ENCODE measurements around the gene SGK2.
A peak's percentile ranks its signal among the peaks of the same experiment; 100 is the strongest.

Gene SGK2
- 0 to 2.1 (median 0.50) reads per million in 9 experiments for total RNA-seq

DNA sequence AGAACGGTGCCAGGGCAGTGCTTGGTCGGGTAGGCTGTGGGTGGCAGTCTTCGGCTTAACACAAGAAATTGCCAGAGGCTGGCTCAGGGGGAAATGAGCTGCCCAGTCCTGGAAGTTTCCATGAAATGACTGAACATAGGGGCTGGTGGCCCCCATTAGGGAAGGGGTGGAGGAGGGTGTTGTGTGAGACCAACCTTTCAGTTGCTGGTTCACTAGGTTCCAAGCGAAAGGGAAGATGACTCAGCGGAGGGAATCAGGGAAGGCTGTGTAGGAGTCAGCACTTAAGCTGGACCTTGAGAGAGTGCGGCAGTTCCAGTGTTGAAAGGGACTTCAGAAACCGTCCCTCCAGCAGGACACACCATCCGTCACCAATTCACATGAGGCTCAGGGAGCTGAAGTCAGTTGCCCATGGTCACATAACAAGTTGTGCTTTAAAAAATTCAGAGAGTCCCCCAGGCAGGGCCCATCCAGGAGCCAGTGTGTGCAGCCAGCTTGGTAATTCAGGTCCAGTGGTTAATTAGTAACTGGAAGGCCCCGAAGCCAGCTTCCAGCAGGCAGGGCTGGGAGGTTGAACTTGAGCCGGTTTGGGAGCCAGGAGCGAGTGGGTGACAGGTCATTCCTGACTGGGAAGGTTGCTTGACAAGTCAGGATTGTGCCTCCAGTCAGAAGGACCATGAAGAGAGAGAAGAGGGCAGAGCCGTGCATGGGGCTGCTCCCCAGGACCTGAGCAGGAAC lies at the start of gene SGK2:
TSS of gene SGK2 (plus strand) at position 616 of the 735 bp plus-strand sequence. CDS start 7,469 bp downstream, outside the sequence.
- no peak for DNase-seq
- no peaks in the 10 kb centered on the region for H3K36me3 Mint-ChIP-seq (ENCODE audit: insufficient read depth)
- H3K9me3 Mint-ChIP-seq: no peaks in the 10 kb centered on the region
- peaks cover 0 to 6% of the 10 kb centered on the region in 2 donors for H3K27me3 Mint-ChIP-seq
- ATAC-seq (replicated peaks): no peak
- no peaks in the 10 kb centered on the region for H3K4me1 Mint-ChIP-seq (ENCODE audit: low read depth in 2 of 2)
- peak within 1 kb of the TSS in 1 of 2 donors; percentile 19 for H3K27ac Mint-ChIP-seq
- H3K4me3 Mint-ChIP-seq: no peak within 1 kb of the TSS

DNA sequence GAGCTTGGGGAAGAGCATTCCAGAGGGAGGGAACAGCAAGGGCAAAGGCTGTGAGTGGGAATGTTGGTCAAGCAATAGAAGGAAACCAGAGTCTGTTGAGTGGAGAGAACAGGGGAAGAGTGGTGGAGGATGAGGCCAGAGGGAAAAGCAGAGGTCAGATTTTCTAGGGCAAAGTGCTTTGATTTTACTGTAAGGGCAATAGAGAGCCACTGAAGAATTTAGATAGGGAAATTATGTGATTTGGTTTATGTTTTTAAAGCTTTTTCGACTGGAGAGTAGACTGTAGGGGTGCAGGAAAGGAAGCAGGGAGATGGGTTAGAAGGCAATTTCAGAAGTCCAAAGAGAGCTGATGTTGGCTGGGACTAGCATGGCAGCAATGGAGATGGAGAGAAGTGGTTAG lies 46.9 kb upstream of the SGK2 start:
- Mint-ChIP-seq H3K27me3 (peaks cover 18 to 23% of the 10 kb centered on the region in 2 donors), H3K4me1 (ENCODE audit: low read depth in 2 of 2) (peaks cover 3 to 16% of the 10 kb centered on the region in 2 donors), H3K4me3 (no peak overlapping the region), H3K36me3 (ENCODE audit: insufficient read depth) (peaks cover 8% of the 10 kb centered on the region), H3K27ac (no peak overlapping the region), H3K9me3 (no peaks in the 10 kb centered on the region)
- DNase-seq (no peak), ATAC-seq (replicated peaks) (no peak)

- H3K9me3 Mint-ChIP-seq: no peaks in the 10 kb centered on the region
- peak overlapping the region in 1 of 2 donors; percentile 90 for H3K27ac Mint-ChIP-seq
- peaks cover 8% of the 10 kb centered on the region for H3K36me3 Mint-ChIP-seq (ENCODE audit: insufficient read depth)
- H3K27me3 Mint-ChIP-seq: peaks cover 12 to 13% of the 10 kb centered on the region in 2 donors
- H3K4me1 Mint-ChIP-seq (ENCODE audit: low read depth in 2 of 2): peaks cover 3 to 16% of the 10 kb centered on the region in 2 donors
- ATAC-seq (replicated peaks) (no peak), DNase-seq (no peak)
- peak overlapping the region; percentile 88 to 98 for H3K4me3 Mint-ChIP-seq
Observed at GRCh38 chr20:43513372-43513930, 45.4 kb upstream of the SGK2 start.

GRCh38 chr20:43513931-43514647 lies 44.7 kb upstream of the SGK2 start:
- peaks cover 3 to 16% of the 10 kb centered on the region in 2 donors for H3K4me1 Mint-ChIP-seq (ENCODE audit: low read depth in 2 of 2)
- ATAC-seq (replicated peaks): peak; percentile 88

GRCh38 chr20:43514648-43514999 lies 44.2 kb upstream of the SGK2 start:
- Mint-ChIP-seq H3K4me1 (ENCODE audit: low read depth in 2 of 2) (peaks cover 3 to 16% of the 10 kb centered on the region in 2 donors), H3K4me3 (peak overlapping the region; percentile 88 to 98), H3K36me3 (ENCODE audit: insufficient read depth) (peaks cover 8% of the 10 kb centered on the region), H3K27ac (peak overlapping the region; percentile 87 to 90), H3K27me3 (peaks cover under 1% of the 10 kb centered on the region in 2 donors), H3K9me3 (no peaks in the 10 kb centered on the region)
- DNase-seq: no peak
- peak; percentile 26 for ATAC-seq (replicated peaks)

More at GRCh38 chr20:43513931-43514647, 44.7 kb upstream of the SGK2 start:
- peak overlapping the region; percentile 87 to 90 for H3K27ac Mint-ChIP-seq
- peaks cover 8% of the 10 kb centered on the region for H3K36me3 Mint-ChIP-seq (ENCODE audit: insufficient read depth)
- H3K4me3 Mint-ChIP-seq: peak overlapping the region; percentile 88 to 98
- peak; percentile 89 to 92 (median 89) for DNase-seq
- H3K9me3 Mint-ChIP-seq: no peaks in the 10 kb centered on the region
- peaks cover 6% of the 10 kb centered on the region in 2 donors for H3K27me3 Mint-ChIP-seq

GRCh38 chr20:43515628-43516027 lies 43.2 kb upstream of the SGK2 start:
- ATAC-seq (replicated peaks): no peak

DNA sequence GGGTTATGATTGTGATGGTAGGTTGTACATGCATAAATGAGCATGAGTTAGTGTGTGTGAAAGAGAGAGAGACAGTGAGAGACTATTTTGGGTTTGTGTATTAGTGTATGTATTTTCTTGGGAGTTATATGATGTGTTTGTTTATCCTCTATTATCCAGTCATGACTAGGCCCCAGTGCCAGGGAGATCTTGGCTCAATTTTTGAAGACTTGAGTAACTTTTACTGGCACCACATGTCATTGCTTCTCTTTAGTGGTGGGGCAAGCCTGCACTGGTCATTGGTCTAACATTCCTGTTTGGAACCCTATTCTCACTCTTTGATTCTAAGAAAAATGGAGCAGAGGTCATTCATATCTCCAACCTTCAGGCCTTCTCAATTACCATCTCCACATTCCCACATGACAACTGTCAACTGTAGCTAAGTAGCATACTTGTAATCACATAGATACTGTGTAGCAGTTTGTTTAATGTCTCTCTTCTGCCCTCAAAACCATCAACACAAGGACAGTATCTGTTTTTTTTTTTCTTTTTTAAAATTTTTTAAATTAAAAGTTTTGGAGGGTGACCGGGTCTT lies 42.5 kb upstream of the SGK2 start:
- H3K27ac Mint-ChIP-seq: no peak overlapping the region
- no peaks in the 10 kb centered on the region for H3K9me3 Mint-ChIP-seq
- ATAC-seq (replicated peaks) (no peak), DNase-seq (no peak)
- peaks cover 5% of the 10 kb centered on the region for H3K36me3 Mint-ChIP-seq (ENCODE audit: insufficient read depth)
- no peak overlapping the region for H3K4me3 Mint-ChIP-seq
- H3K27me3 Mint-ChIP-seq: no peaks in the 10 kb centered on the region
- peaks cover 3 to 16% of the 10 kb centered on the region in 2 donors for H3K4me1 Mint-ChIP-seq (ENCODE audit: low read depth in 2 of 2)

More at GRCh38 chr20:43515628-43516027, 43.2 kb upstream of the SGK2 start:
- Mint-ChIP-seq H3K9me3 (no peaks in the 10 kb centered on the region), H3K27me3 (no peaks in the 10 kb centered on the region), H3K4me1 (ENCODE audit: low read depth in 2 of 2) (peaks cover 3 to 16% of the 10 kb centered on the region in 2 donors), H3K27ac (no peak overlapping the region), H3K36me3 (ENCODE audit: insufficient read depth) (peaks cover 8% of the 10 kb centered on the region), H3K4me3 (peak overlapping the region in 1 of 2 donors; percentile 88)
- no peak for DNase-seq

DNA sequence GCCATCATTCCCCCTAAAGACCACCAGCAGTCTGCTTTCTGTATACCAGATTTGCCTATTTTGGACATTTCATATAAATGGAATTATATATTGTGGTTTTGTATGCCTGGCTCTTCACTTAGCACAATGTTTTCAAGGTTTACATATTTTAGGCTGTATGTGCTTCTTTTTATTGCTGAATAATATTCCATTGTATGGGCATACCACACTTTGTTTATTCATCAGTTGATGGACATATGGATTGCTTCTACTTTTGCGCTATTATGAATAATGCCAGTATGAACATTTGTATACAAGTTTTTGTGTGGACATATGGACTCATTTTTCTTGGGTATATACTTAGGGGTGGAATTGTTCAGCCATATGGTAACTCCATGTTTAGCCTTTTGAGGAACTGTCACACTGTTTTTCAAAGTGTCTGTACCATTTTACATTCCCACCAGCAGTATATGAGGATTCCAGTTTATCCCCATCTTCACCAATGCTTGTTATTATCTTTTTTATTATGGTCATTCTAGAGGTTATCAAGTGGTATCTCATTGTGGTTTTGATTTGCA lies 38.7 kb upstream of the SGK2 start:
- H3K27me3 Mint-ChIP-seq: no peaks in the 10 kb centered on the region
- H3K4me1 Mint-ChIP-seq (ENCODE audit: low read depth in 2 of 2): peaks cover 0 to 7% of the 10 kb centered on the region in 2 donors
- DNase-seq: no peak
- no peaks in the 10 kb centered on the region for H3K9me3 Mint-ChIP-seq
- H3K4me3 Mint-ChIP-seq: no peak overlapping the region
- ATAC-seq (replicated peaks): no peak
- no peaks in the 10 kb centered on the region for H3K36me3 Mint-ChIP-seq (ENCODE audit: insufficient read depth)
- H3K27ac Mint-ChIP-seq: no peak overlapping the region

DNA sequence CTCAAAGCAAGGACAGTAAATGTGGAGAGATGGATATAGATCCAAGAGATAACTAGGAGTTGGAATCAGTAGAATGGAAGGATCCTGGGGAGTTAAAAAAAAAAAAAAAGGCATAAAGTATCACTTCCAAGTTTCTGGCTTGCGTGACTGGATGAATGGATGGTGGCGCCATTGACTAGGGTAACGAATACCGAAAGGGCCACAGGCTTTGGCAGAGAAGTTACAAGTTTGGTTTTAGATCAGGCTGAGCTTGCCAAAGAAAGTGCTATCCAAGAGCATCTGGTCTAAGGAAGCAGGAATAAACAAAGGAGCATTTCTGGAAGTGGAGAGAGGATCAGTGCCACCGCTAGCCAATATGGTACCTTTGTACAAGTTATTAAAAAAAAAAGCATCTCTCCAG lies 33.8 kb upstream of the SGK2 start:
- ATAC-seq (replicated peaks) (no peak), DNase-seq (no peak)
- peak overlapping the region in 1 of 2 donors; percentile 6 for H3K27ac Mint-ChIP-seq
- H3K27me3 Mint-ChIP-seq: no peaks in the 10 kb centered on the region
- no peaks in the 10 kb centered on the region for H3K4me1 Mint-ChIP-seq (ENCODE audit: low read depth in 2 of 2)
- H3K9me3 Mint-ChIP-seq: no peaks in the 10 kb centered on the region
- H3K4me3 Mint-ChIP-seq: no peak overlapping the region
- H3K36me3 Mint-ChIP-seq (ENCODE audit: insufficient read depth): no peaks in the 10 kb centered on the region

DNA sequence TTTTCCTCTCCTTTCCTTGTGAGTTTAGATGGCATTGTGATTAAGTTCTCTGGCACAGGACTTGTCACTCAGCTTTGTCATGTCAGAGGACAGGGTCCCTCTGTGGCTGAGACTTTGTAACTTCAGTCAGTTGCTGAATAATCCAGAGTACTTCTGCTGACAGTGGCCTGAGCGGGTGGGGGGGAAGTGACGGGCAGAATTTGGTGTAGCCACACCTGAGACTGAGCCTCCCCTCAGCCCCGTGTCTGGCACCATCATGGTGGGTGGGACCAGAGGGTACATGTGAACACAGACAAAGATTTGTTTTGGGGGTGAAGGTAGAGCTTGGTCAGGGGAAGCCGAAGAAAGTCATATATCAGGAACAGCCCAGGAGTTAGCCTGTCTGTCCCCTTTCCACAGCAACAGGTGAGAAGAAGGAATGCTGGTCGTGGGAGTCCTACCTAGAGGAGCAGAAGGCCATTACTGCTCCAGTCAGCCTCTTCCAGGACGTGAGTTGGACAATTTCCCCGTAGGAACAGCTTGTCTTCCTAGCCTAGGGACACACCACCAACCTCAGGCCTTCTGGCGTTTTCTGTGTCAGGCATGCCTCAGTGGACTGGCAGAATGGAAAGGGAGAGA lies 30.5 kb upstream of the SGK2 start:
- ATAC-seq (replicated peaks): no peak
- no peaks in the 10 kb centered on the region for H3K9me3 Mint-ChIP-seq
- DNase-seq: no peak
- no peaks in the 10 kb centered on the region for H3K27me3 Mint-ChIP-seq
- no peak overlapping the region for H3K27ac Mint-ChIP-seq
- no peaks in the 10 kb centered on the region for H3K36me3 Mint-ChIP-seq (ENCODE audit: insufficient read depth)
- no peaks in the 10 kb centered on the region for H3K4me1 Mint-ChIP-seq (ENCODE audit: low read depth in 2 of 2)
- no peak overlapping the region for H3K4me3 Mint-ChIP-seq

DNA sequence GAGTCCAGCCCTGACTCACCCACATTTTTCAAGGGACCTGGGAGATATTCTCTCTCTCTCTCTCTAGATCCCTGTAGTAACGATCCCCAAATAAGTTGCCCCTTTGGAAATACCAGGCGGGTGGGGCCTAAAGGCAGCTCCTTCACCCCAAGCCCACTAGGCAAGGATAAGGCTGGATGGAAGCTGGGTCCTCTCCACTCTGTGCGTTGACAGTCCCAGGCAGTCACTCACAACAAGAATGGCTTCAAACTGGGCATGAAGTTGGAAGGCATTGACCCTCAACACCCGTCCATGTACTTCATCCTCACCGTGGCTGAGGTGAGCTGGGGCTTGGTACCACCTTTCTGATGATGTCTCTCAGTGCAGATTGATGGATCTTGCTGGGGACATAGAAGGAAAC lies 29.8 kb upstream of the SGK2 start:
- Mint-ChIP-seq H3K9me3 (no peaks in the 10 kb centered on the region), H3K27me3 (no peaks in the 10 kb centered on the region), H3K36me3 (ENCODE audit: insufficient read depth) (no peaks in the 10 kb centered on the region), H3K4me3 (no peak overlapping the region), H3K27ac (no peak overlapping the region), H3K4me1 (ENCODE audit: low read depth in 2 of 2) (no peaks in the 10 kb centered on the region)
- DNase-seq (no peak), ATAC-seq (replicated peaks) (no peak)

- no peak for DNase-seq
- ATAC-seq (replicated peaks): no peak
- Mint-ChIP-seq H3K4me1 (ENCODE audit: low read depth in 2 of 2) (no peaks in the 10 kb centered on the region), H3K9me3 (no peaks in the 10 kb centered on the region), H3K27ac (no peak overlapping the region), H3K4me3 (no peak overlapping the region), H3K36me3 (ENCODE audit: insufficient read depth) (no peaks in the 10 kb centered on the region), H3K27me3 (no peaks in the 10 kb centered on the region)
Observed at GRCh38 chr20:43529457-43530153, 29.2 kb upstream of the SGK2 start.
